Omental fat pad (tissue), 4 donors: ENCODE results near the gene MANEA. TPM values are rescaled to one million over a fixed set of nuclear protein-coding genes. Genes with fewer than 3 reads are reported as not detected.

ENCODE experiments used
- ATAC-seq: fragments of 150-250 bp; one replicate; pipeline ENCODE4 v1.9.1; 2016; ENCODE audit warnings: mild to moderate bottlenecking, moderate library complexity; ENCODE audit not compliant: low FRiP score
- DNase-seq: peaks from one replicate; pipeline ENCODE4 v3.0.0-alpha.2; 2019; ENCODE audit warnings: low spot score
- CTCF ChIP-seq, 3 donors: fragments of 450-650 bp; IDR thresholded peaks; one replicate each; pipeline ENCODE4 v1.5.1; 2016 to 2017; ENCODE audit warnings: antibody characterized with exemption in 3 of 3, mild to moderate bottlenecking in 3 of 3, moderate library complexity in 2 of 3
- total RNA-seq, 4 donors: library from RNA; depleted of rRNA; stranded (reverse); fragments of >200 nt; gene quantifications; one replicate each; pipeline ENCODE4 v1.1.0, GENCODE V29; 2016

Gene MANEA
- total RNA-seq, 4 donors from 2014 or later = 12.5 to 23.6 (median 17.0) TPM

GRCh38 chr6:95614094-95614493 is 36.8 kb downstream of the MANEA start:
- no peak for DNase-seq
- no peak for ATAC-seq
- no peak for TF ChIP-seq CTCF (IDR thresholded peaks at IDR 0.05)

GRCh38 chr6:95629551-95629950 is 52.2 kb downstream of the MANEA start:
- DNase-seq = no peak
- ATAC-seq = no peak
- TF ChIP-seq CTCF (IDR thresholded peaks at IDR 0.05) = no peak

GRCh38 chr6:95636552-95637431 is 59.5 kb downstream of the MANEA start:
- ATAC-seq (no peak), DNase-seq (no peak)
- TF ChIP-seq CTCF (IDR thresholded peaks at IDR 0.05) = no peak

- DNase-seq (no peak), ATAC-seq (no peak)
- no peak for TF ChIP-seq CTCF (IDR thresholded peaks at IDR 0.05)
These were observed 71.3 kb downstream of the MANEA start for GRCh38 chr6:95648636-95649035.

GRCh38 chr6:95649451-95649850 is 72.1 kb downstream of the MANEA start:
- ATAC-seq (no peak), DNase-seq (no peak)
- no peak for TF ChIP-seq CTCF (IDR thresholded peaks at IDR 0.05)

- no peak for DNase-seq
- no peak for ATAC-seq
- TF ChIP-seq CTCF (IDR thresholded peaks at IDR 0.05) = no peak
These were observed 76.8 kb downstream of the MANEA start for GRCh38 chr6:95654176-95654575.

GRCh38 chr6:95658886-95659285 is 81.6 kb downstream of the MANEA start:
- ATAC-seq (no peak), DNase-seq (no peak)
- TF ChIP-seq CTCF (IDR thresholded peaks at IDR 0.05) = no peak
